ENCODE measurements around the gene CMTM2. TPM values are rescaled to one million over a fixed set of nuclear protein-coding genes. Genes with fewer than 3 reads are reported as not detected.

Gene CMTM2
- total and polyA plus RNA-seq, 2 experiments from 2014 or later = not detected

DNA sequence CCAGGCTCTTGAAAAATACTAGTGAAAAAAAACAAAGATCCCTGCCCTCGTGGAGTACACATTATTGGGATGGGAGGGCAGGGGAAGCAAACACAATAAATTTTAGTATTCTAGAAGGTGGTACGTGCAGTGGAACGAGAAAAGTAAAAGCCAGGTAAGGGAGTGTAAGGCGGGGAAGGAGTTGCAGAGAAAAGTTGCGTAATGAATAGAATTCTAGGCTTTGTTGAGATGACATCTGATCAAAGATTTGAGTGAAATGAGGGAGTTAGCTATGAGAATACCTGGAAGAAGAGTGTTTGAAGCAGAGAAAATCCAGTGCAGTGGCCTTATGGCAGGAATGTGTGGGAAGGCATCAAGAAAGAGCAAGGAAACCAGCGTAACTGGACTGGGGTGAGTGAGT is 24.8 kb upstream of the CMTM2 start:
- in situ Hi-C loops (cut with MboI) = no loop called here
- Histone ChIP-seq H3K36me3 (ENCODE audit: low read depth) (no peaks in the 10 kb centered on the region), H3K9me2 (ENCODE audit: insufficient read depth) (no peaks in the 10 kb centered on the region), H3K79me2 (ENCODE audit: insufficient read depth) (peaks cover 67% of the 10 kb centered on the region), H3K4me2 (ENCODE audit: unreplicated experiment) (no peak overlapping the region), H3K4me1 (ENCODE audit: insufficient read depth) (peaks cover 21% of the 10 kb centered on the region; the same call in 1 of the 2 replicates), H3K27ac (no peak overlapping the region), H3K9me3 (ENCODE audit: low read depth) (no peaks in the 10 kb centered on the region), H3K4me3 (no peak overlapping the region), H3K9ac (no peak overlapping the region), H4K20me1 (ENCODE audit: insufficient read depth) (no peaks in the 10 kb centered on the region), H2AFZ (no peak overlapping the region), H3K27me3 (replicated peaks; ENCODE audit: insufficient read depth) (no peaks in the 10 kb centered on the region), H3F3A (ENCODE audit: insufficient read depth) (no peaks in the 10 kb centered on the region)
- WGBS, 2 experiments (ENCODE audit: low coverage in 1 of 2, low lambda C conversion rate in 2 of 2, missing lambda C conversion rate in 2 of 2) = 97% methylated on average over 6 of the region's 6 CpGs
- no peak for DNase-seq
- TF ChIP-seq EZH2phosphoT487 (IDR thresholded peaks at IDR 0.05; ENCODE audit: insufficient read depth, low read depth) = no peak
- TF ChIP-seq EZH2 (IDR thresholded peaks at IDR 0.05; ENCODE audit: insufficient read depth, poor library complexity, severe bottlenecking) = no peak

- Histone ChIP-seq H3F3A (ENCODE audit: insufficient read depth) (no peaks in the 10 kb centered on the region), H3K9me2 (ENCODE audit: insufficient read depth) (no peaks in the 10 kb centered on the region), H3K9ac (no peak overlapping the region), H3K27ac (no peak overlapping the region), H2AFZ (no peak overlapping the region), H3K36me3 (ENCODE audit: low read depth) (no peaks in the 10 kb centered on the region), H3K4me1 (ENCODE audit: insufficient read depth) (no peaks in the 10 kb centered on the region), H3K4me2 (ENCODE audit: unreplicated experiment) (no peak overlapping the region), H3K27me3 (replicated peaks; ENCODE audit: insufficient read depth) (no peaks in the 10 kb centered on the region), H3K9me3 (ENCODE audit: low read depth) (no peaks in the 10 kb centered on the region), H3K79me2 (ENCODE audit: insufficient read depth) (peaks cover 56% of the 10 kb centered on the region), H3K4me3 (no peak overlapping the region), H4K20me1 (ENCODE audit: insufficient read depth) (no peaks in the 10 kb centered on the region)
- DNase-seq = no peak
- TF ChIP-seq EZH2 (IDR thresholded peaks at IDR 0.05; ENCODE audit: insufficient read depth, poor library complexity, severe bottlenecking) = no peak
- TF ChIP-seq EZH2phosphoT487 (IDR thresholded peaks at IDR 0.05; ENCODE audit: insufficient read depth, low read depth) = no peak
- in situ Hi-C loops (cut with MboI) = no loop called here
- 95 to 96% methylated on average over 1 of the region's 1 CpG for WGBS, 2 experiments (ENCODE audit: low coverage in 1 of 2, low lambda C conversion rate in 2 of 2, missing lambda C conversion rate in 2 of 2)
Observed at GRCh38 chr16:66560107-66560506, 19.2 kb upstream of the CMTM2 start.

- WGBS, 2 experiments (ENCODE audit: low coverage in 1 of 2, low lambda C conversion rate in 2 of 2, missing lambda C conversion rate in 2 of 2) = 96 to 98% methylated on average over 3 of the region's 3 CpGs
- DNase-seq = no peak
- H3K9me2 ChIP-seq (ENCODE audit: insufficient read depth) = no peaks in the 10 kb centered on the region
- no peaks in the 10 kb centered on the region for H3F3A ChIP-seq (ENCODE audit: insufficient read depth)
- no peak overlapping the region for H2AFZ ChIP-seq
- no peak overlapping the region for H3K4me2 ChIP-seq (ENCODE audit: unreplicated experiment)
- peaks cover 42% of the 10 kb centered on the region for H3K79me2 ChIP-seq (ENCODE audit: insufficient read depth)
- no peaks in the 10 kb centered on the region for H3K27me3 ChIP-seq (replicated peaks; ENCODE audit: insufficient read depth)
- H3K9me3 ChIP-seq (ENCODE audit: low read depth) = no peaks in the 10 kb centered on the region
- in situ Hi-C loops (cut with MboI) = no loop called here
- no peak for TF ChIP-seq EZH2phosphoT487 (IDR thresholded peaks at IDR 0.05; ENCODE audit: insufficient read depth, low read depth)
- TF ChIP-seq EZH2 (IDR thresholded peaks at IDR 0.05; ENCODE audit: insufficient read depth, poor library complexity, severe bottlenecking) = no peak
- H3K27ac ChIP-seq = no peak overlapping the region
- no peaks in the 10 kb centered on the region for H4K20me1 ChIP-seq (ENCODE audit: insufficient read depth)
- H3K4me1 ChIP-seq (ENCODE audit: insufficient read depth) = no peaks in the 10 kb centered on the region
- H3K36me3 ChIP-seq (ENCODE audit: low read depth) = no peaks in the 10 kb centered on the region
- no peak overlapping the region for H3K9ac ChIP-seq
- no peak overlapping the region for H3K4me3 ChIP-seq
Observed at GRCh38 chr16:66561381-66562080, 17.7 kb upstream of the CMTM2 start.

- TF ChIP-seq EZH2 (IDR thresholded peaks at IDR 0.05; ENCODE audit: insufficient read depth, poor library complexity, severe bottlenecking) (no peak), EZH2phosphoT487 (IDR thresholded peaks at IDR 0.05; ENCODE audit: insufficient read depth, low read depth) (no peak)
- H3K4me3 ChIP-seq = no peak overlapping the region
- H3K4me2 ChIP-seq (ENCODE audit: unreplicated experiment) = no peak overlapping the region
- no peak overlapping the region for H2AFZ ChIP-seq
- no peaks in the 10 kb centered on the region for H3K9me3 ChIP-seq (ENCODE audit: low read depth)
- H3K9ac ChIP-seq = no peak overlapping the region
- no peaks in the 10 kb centered on the region for H3K36me3 ChIP-seq (ENCODE audit: low read depth)
- H3K9me2 ChIP-seq (ENCODE audit: insufficient read depth) = no peaks in the 10 kb centered on the region
- H3K79me2 ChIP-seq (ENCODE audit: insufficient read depth) = peaks cover 33% of the 10 kb centered on the region
- H3K4me1 ChIP-seq (ENCODE audit: insufficient read depth) = no peaks in the 10 kb centered on the region
- H4K20me1 ChIP-seq (ENCODE audit: insufficient read depth) = no peaks in the 10 kb centered on the region
- in situ Hi-C loops (cut with MboI) = no loop called here
- 91 to 100% methylated on average over 1 of the region's 1 CpG for WGBS, 2 experiments (ENCODE audit: low coverage in 1 of 2, low lambda C conversion rate in 2 of 2, missing lambda C conversion rate in 2 of 2)
- peaks cover 2% of the 10 kb centered on the region; the same call in 1 of the 2 replicates for H3F3A ChIP-seq (ENCODE audit: insufficient read depth)
- H3K27me3 ChIP-seq (replicated peaks; ENCODE audit: insufficient read depth) = no peaks in the 10 kb centered on the region
- no peak for DNase-seq
- no peak overlapping the region for H3K27ac ChIP-seq
Observed at GRCh38 chr16:66562409-66562808, 16.9 kb upstream of the CMTM2 start.

Measured in GM23248 (cell line).